GM23338 (cell line): ENCODE results near the gene JHY.

Experiments used
- ETS1 ChIP-seq: IDR thresholded peaks from 2 replicates; pipeline ENCODE4 v1.6.1; 2016; ENCODE audit warnings: antibody characterized with exemption
- EZH2 ChIP-seq: fragments of 200-600 bp; sonication (generic); IDR thresholded peaks from one replicate; pipeline ENCODE4 v1.8.0; 2017; ENCODE audit warnings: antibody characterized with exemption, mild to moderate bottlenecking, low read depth; ENCODE audit not compliant: unreplicated experiment
- EZH2phosphoT487 ChIP-seq: fragments of 200-600 bp; sonication (generic); IDR thresholded peaks from one replicate; pipeline ENCODE4 v1.8.1; 2018; ENCODE audit warnings: antibody characterized with exemption; ENCODE audit not compliant: unreplicated experiment
- POLR2AphosphoS5 ChIP-seq: IDR thresholded peaks from 2 replicates; pipeline ENCODE4 v1.6.1; 2016; ENCODE audit warnings: antibody characterized with exemption, low read depth
- ZNF462 ChIP-seq: fragments of 250-450 bp; sonication (Bioruptor Pico); IDR thresholded peaks from 2 replicates; pipeline ENCODE4 v1.5.0; 2020; ENCODE audit warnings: mild to moderate bottlenecking, moderate library complexity
- TF ChIP-seq, protein P1 (sequence below), 2 experiments: fragments of 200-600 bp in 1 of 2; sonication (generic) in 1 of 2; conservative IDR thresholded peaks; 2 replicates each; pipeline versions ENCODE4 v1.5.1 to v1.6.1; 2016 to 2017; ENCODE audit warnings: antibody characterized with exemption in 2 of 2, low read depth in 2 of 2, mild to moderate bottlenecking in 2 of 2, moderate library complexity in 1 of 2
- TF ChIP-seq, protein P2 (sequence below): IDR thresholded peaks from one replicate; pipeline ENCODE4 v1.6.1; 2018; ENCODE audit warnings: antibody characterized with exemption; ENCODE audit not compliant: unreplicated experiment

DNA sequence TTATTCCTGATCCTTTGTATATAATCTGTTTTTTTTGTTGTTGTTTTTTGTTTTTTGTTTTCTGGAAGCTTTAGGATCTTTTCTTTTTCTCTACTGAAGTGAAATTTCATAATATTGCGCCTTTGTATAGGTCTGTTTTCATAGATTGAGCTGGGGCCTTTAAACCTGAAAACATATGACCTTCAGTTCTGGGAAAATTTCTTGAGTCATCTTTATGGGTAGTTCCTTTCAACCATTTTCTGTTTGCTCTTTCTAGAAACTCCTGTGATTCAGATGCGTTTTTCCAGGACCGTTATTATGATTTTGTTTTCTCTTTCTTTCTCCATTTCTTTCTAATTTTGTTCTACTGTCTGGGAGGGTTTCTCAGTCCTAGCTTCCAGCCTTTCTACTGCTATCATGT is 55.4 kb downstream of the JHY start:
- TF ChIP-seq EZH2phosphoT487, result no peak
- TF ChIP-seq, protein P1, sequence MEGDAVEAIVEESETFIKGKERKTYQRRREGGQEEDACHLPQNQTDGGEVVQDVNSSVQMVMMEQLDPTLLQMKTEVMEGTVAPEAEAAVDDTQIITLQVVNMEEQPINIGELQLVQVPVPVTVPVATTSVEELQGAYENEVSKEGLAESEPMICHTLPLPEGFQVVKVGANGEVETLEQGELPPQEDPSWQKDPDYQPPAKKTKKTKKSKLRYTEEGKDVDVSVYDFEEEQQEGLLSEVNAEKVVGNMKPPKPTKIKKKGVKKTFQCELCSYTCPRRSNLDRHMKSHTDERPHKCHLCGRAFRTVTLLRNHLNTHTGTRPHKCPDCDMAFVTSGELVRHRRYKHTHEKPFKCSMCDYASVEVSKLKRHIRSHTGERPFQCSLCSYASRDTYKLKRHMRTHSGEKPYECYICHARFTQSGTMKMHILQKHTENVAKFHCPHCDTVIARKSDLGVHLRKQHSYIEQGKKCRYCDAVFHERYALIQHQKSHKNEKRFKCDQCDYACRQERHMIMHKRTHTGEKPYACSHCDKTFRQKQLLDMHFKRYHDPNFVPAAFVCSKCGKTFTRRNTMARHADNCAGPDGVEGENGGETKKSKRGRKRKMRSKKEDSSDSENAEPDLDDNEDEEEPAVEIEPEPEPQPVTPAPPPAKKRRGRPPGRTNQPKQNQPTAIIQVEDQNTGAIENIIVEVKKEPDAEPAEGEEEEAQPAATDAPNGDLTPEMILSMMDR (conservative IDR thresholded peaks at IDR 0.05; ENCODE audit: low read depth in 2 of 2), result no peak
- TF ChIP-seq ETS1, result no peak
- no peak for TF ChIP-seq EZH2
- no peak for TF ChIP-seq POLR2AphosphoS5
- TF ChIP-seq ZNF462 (CRISPR knock-in tag), result no peak
- TF ChIP-seq, protein P2, sequence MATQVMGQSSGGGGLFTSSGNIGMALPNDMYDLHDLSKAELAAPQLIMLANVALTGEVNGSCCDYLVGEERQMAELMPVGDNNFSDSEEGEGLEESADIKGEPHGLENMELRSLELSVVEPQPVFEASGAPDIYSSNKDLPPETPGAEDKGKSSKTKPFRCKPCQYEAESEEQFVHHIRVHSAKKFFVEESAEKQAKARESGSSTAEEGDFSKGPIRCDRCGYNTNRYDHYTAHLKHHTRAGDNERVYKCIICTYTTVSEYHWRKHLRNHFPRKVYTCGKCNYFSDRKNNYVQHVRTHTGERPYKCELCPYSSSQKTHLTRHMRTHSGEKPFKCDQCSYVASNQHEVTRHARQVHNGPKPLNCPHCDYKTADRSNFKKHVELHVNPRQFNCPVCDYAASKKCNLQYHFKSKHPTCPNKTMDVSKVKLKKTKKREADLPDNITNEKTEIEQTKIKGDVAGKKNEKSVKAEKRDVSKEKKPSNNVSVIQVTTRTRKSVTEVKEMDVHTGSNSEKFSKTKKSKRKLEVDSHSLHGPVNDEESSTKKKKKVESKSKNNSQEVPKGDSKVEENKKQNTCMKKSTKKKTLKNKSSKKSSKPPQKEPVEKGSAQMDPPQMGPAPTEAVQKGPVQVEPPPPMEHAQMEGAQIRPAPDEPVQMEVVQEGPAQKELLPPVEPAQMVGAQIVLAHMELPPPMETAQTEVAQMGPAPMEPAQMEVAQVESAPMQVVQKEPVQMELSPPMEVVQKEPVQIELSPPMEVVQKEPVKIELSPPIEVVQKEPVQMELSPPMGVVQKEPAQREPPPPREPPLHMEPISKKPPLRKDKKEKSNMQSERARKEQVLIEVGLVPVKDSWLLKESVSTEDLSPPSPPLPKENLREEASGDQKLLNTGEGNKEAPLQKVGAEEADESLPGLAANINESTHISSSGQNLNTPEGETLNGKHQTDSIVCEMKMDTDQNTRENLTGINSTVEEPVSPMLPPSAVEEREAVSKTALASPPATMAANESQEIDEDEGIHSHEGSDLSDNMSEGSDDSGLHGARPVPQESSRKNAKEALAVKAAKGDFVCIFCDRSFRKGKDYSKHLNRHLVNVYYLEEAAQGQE, result no peak
